ENCODE results near the gene KIAA0513.
A peak's percentile ranks its signal among the peaks of the same experiment; 100 is the strongest.

Gene KIAA0513

DNA sequence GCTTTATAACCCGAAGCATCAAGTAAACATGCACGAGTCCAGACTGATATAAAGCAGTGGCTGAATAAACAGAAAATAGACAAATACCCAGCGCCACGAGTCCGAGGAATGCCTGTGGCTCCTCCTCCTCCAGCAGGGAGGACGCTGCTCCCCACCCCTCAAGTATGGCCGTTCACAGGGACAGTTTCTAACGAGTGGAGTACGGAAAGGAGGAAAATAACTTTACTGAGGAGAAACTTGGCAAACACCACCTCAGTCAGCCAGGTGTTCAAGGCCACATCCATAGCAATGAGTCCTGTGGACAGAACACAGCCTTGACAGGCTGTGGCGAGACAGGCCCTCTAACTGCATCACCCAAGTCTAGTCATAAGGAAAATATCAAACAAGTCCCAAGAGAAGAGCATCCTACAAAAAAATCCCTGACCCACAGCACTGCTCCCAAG is 25.5 kb upstream of the KIAA0513 start:
- Histone ChIP-seq H3K9ac (ENCODE audit: low read depth, low read length, poor library complexity, severe bottlenecking) (no peak overlapping the region), H3K4me1 (ENCODE audit: insufficient read depth, low read length, poor library complexity, severe bottlenecking) (peaks cover 16% of the 10 kb centered on the region), H3K79me2 (ENCODE audit: insufficient read depth, low read length) (peaks cover 74% of the 10 kb centered on the region), H3K27me3 (ENCODE audit: insufficient read depth, low read length, poor library complexity, severe bottlenecking) (no peaks in the 10 kb centered on the region), H3K36me3 (ENCODE audit: insufficient read depth, low read length) (peaks cover 4% of the 10 kb centered on the region; the same call in 1 of the 2 replicates), H3K4me2 (ENCODE audit: low read depth, low read length, poor library complexity, severe bottlenecking) (no peak overlapping the region), H3K9me3 (ENCODE audit: insufficient read depth, low read depth, low read length) (no peaks in the 10 kb centered on the region), H4K20me1 (ENCODE audit: insufficient read depth, low read length, poor library complexity, severe bottlenecking) (peaks cover 28% of the 10 kb centered on the region), H3F3A (ENCODE audit: low read depth) (no peaks in the 10 kb centered on the region), H3K9me2 (replicated peaks; ENCODE audit: low read depth, low read length) (no peaks in the 10 kb centered on the region), H2AFZ (ENCODE audit: low read length) (no peak overlapping the region), H3K4me3 (ENCODE audit: low read length, poor library complexity, severe bottlenecking) (no peak overlapping the region)
- TF ChIP-seq, protein P1, sequence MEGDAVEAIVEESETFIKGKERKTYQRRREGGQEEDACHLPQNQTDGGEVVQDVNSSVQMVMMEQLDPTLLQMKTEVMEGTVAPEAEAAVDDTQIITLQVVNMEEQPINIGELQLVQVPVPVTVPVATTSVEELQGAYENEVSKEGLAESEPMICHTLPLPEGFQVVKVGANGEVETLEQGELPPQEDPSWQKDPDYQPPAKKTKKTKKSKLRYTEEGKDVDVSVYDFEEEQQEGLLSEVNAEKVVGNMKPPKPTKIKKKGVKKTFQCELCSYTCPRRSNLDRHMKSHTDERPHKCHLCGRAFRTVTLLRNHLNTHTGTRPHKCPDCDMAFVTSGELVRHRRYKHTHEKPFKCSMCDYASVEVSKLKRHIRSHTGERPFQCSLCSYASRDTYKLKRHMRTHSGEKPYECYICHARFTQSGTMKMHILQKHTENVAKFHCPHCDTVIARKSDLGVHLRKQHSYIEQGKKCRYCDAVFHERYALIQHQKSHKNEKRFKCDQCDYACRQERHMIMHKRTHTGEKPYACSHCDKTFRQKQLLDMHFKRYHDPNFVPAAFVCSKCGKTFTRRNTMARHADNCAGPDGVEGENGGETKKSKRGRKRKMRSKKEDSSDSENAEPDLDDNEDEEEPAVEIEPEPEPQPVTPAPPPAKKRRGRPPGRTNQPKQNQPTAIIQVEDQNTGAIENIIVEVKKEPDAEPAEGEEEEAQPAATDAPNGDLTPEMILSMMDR (conservative IDR thresholded peaks at IDR 0.05; ENCODE audit: low read length), result no peak
- no peak for TF ChIP-seq EZH2phosphoT487 (IDR thresholded peaks at IDR 0.05; ENCODE audit: borderline replicate concordance)

GRCh38 chr16:85002608-85003007 is 25.0 kb upstream of the KIAA0513 start:
- Histone ChIP-seq H4K20me1 (ENCODE audit: insufficient read depth, low read length, poor library complexity, severe bottlenecking) (peaks cover 28% of the 10 kb centered on the region), H3K4me2 (ENCODE audit: low read depth, low read length, poor library complexity, severe bottlenecking) (peak overlapping the region; percentile 59), H3K27me3 (ENCODE audit: insufficient read depth, low read length, poor library complexity, severe bottlenecking) (no peaks in the 10 kb centered on the region), H3F3A (ENCODE audit: low read depth) (no peaks in the 10 kb centered on the region), H3K9me3 (ENCODE audit: insufficient read depth, low read depth, low read length) (no peaks in the 10 kb centered on the region), H3K4me1 (ENCODE audit: insufficient read depth, low read length, poor library complexity, severe bottlenecking) (peaks cover 16% of the 10 kb centered on the region), H3K9ac (ENCODE audit: low read depth, low read length, poor library complexity, severe bottlenecking) (no peak overlapping the region), H3K79me2 (ENCODE audit: insufficient read depth, low read length) (peaks cover 78% of the 10 kb centered on the region), H3K9me2 (replicated peaks; ENCODE audit: low read depth, low read length) (no peaks in the 10 kb centered on the region), H3K36me3 (ENCODE audit: insufficient read depth, low read length) (peaks cover 4% of the 10 kb centered on the region; the same call in 1 of the 2 replicates), H2AFZ (ENCODE audit: low read length) (no peak overlapping the region), H3K4me3 (ENCODE audit: low read length, poor library complexity, severe bottlenecking) (no peak overlapping the region)
- TF ChIP-seq EZH2phosphoT487 (IDR thresholded peaks at IDR 0.05; ENCODE audit: borderline replicate concordance), result no peak
- TF ChIP-seq, protein P1 (conservative IDR thresholded peaks at IDR 0.05; ENCODE audit: low read length), result no peak

DNA sequence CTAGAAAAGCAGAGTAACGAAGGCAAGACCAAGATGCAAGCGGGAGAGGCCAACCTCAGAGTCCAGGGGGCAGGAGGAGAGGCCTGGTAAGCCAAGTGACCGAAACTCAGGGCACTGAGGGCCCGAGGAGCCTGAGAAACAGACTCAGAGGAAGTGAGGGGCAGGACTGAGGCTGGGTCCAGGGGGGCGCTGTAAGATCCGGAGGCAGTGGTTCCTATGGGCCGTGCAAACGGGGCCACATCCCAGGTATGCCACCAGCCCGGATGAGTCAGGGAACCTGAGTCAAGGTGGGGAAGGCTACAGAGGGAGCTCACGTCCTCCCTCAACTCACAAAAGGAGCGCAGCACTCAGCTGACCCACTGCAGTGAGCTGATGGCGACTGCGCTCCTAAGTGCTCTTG is 24.5 kb upstream of the KIAA0513 start:
- Histone ChIP-seq H3F3A (ENCODE audit: low read depth) (no peaks in the 10 kb centered on the region), H3K4me2 (ENCODE audit: low read depth, low read length, poor library complexity, severe bottlenecking) (peak overlapping the region; percentile 59), H3K4me3 (ENCODE audit: low read length, poor library complexity, severe bottlenecking) (no peak overlapping the region), H2AFZ (ENCODE audit: low read length) (no peak overlapping the region), H3K9me2 (replicated peaks; ENCODE audit: low read depth, low read length) (no peaks in the 10 kb centered on the region), H3K4me1 (ENCODE audit: insufficient read depth, low read length, poor library complexity, severe bottlenecking) (peaks cover 20% of the 10 kb centered on the region), H3K79me2 (ENCODE audit: insufficient read depth, low read length) (peaks cover 82% of the 10 kb centered on the region), H3K9me3 (ENCODE audit: insufficient read depth, low read depth, low read length) (no peaks in the 10 kb centered on the region), H3K36me3 (ENCODE audit: insufficient read depth, low read length) (peaks cover 4% of the 10 kb centered on the region; the same call in 1 of the 2 replicates), H3K27me3 (ENCODE audit: insufficient read depth, low read length, poor library complexity, severe bottlenecking) (no peaks in the 10 kb centered on the region), H4K20me1 (ENCODE audit: insufficient read depth, low read length, poor library complexity, severe bottlenecking) (peaks cover 28% of the 10 kb centered on the region), H3K9ac (ENCODE audit: low read depth, low read length, poor library complexity, severe bottlenecking) (no peak overlapping the region)
- TF ChIP-seq EZH2phosphoT487 (IDR thresholded peaks at IDR 0.05; ENCODE audit: borderline replicate concordance), result no peak
- TF ChIP-seq, protein P1 (conservative IDR thresholded peaks at IDR 0.05; ENCODE audit: low read length), result no peak
